Sigmoid colon (tissue), 7 donors: Measurements from ENCODE around the gene ZFP92. TPM values are rescaled to one million over a fixed set of nuclear protein-coding genes. Genes with fewer than 3 reads are reported as not detected.

Source experiments
- DNase-seq: peaks from one replicate; pipeline ENCODE4 v3.0.0-alpha.2; 2019
- H3K27ac ChIP-seq, 4 donors: fragments of 200-600 bp; sonication (generic); one replicate each; pipeline ENCODE4 v1.5.1; 2016 to 2019; ENCODE audit warnings: mild to moderate bottlenecking in 1 of 4
- H3K27me3 ChIP-seq, 3 donors: fragments of 200-600 bp; sonication (generic); one replicate each; pipeline ENCODE4 v1.5.1; 2019; ENCODE audit warnings: mild to moderate bottlenecking in 1 of 3
- H3K36me3 ChIP-seq, 4 donors: fragments of 200-600 bp; sonication (generic); one replicate each; pipeline ENCODE4 v1.5.1; 2016 to 2019
- H3K4me1 ChIP-seq, 4 donors: fragments of 200-600 bp; sonication (generic); one replicate each; pipeline ENCODE4 v1.5.1; 2017 to 2019
- H3K4me3 ChIP-seq, 4 donors: fragments of 200-600 bp; sonication (generic); one replicate each; pipeline ENCODE4 v1.5.1; 2017 to 2019; ENCODE audit warnings: mild to moderate bottlenecking in 2 of 4, moderate library complexity in 1 of 4
- H3K9me3 ChIP-seq, 4 donors: fragments of 200-600 bp in 3 of 4; sonication (generic) in 3 of 4; one replicate each; pipeline versions ENCODE4 v1.5.1 to v1.6.1; 2013 to 2019
- EP300 ChIP-seq, 4 donors: sonication (generic); formaldehyde crosslinking; IDR thresholded peaks; one replicate each; pipeline ENCODE4 v1.6.1; 2017; ENCODE audit warnings: antibody characterized with exemption in 4 of 4
- POLR2A ChIP-seq, 2 donors: fragments of 450-650 bp; IDR thresholded peaks; one replicate each; pipeline ENCODE4 v1.6.1; 2016; ENCODE audit warnings: antibody characterized with exemption in 2 of 2, mild to moderate bottlenecking in 2 of 2, moderate library complexity in 2 of 2
- POLR2AphosphoS5 ChIP-seq, 4 donors: sonication (generic); formaldehyde crosslinking; IDR thresholded peaks; one replicate each; pipeline ENCODE4 v1.6.1; 2017; ENCODE audit warnings: antibody characterized with exemption in 4 of 4
- WGBS, 2 donors: extraction: QIAGEN DNeasy Blood & Tissue Kit; methylation state at CpG; one replicate each; pipeline ENCODE4 v1.1.7; 2013; 5-methylcytosine and 5-hydroxymethylcytosine counted together
- intact Hi-C: fragments of 100-400 bp; cut with DNase I; formaldehyde crosslinking; loops from one replicate; pipeline ENCODE4 v1.15.1; 2023
- polyA plus RNA-seq, 3 donors: library from polyadenylated mRNA; stranded (reverse); fragments of 200-250 nt; gene quantifications; one replicate each; pipeline ENCODE4 v1.2.3, GENCODE V29; 2013
- total RNA-seq, 4 donors: library from RNA; depleted of rRNA; stranded (reverse); fragments of >200 nt; gene quantifications; one replicate each; pipeline ENCODE4 v1.1.0, GENCODE V29; 2016
- TF ChIP-seq, protein P1 (sequence below), 4 experiments: fragments of 450-650 bp in 3 of 4; fragments of 200-600 bp in 1 of 4; IDR thresholded peaks; one replicate each; pipeline ENCODE4 v1.5.1; 2016 to 2019; ENCODE audit warnings: antibody characterized with exemption in 4 of 4, mild to moderate bottlenecking in 3 of 4, moderate library complexity in 2 of 4
- donor health status: healthy with polysubstance abuse.
- donor health status: Bipolar disorder and iron deficiency.
- donor health status: healthy.

ZFP92 gene
- total and polyA plus RNA-seq, 7 donors = 0.35 to 2.2 (median 1.9) TPM; not detected in 2

DNA sequence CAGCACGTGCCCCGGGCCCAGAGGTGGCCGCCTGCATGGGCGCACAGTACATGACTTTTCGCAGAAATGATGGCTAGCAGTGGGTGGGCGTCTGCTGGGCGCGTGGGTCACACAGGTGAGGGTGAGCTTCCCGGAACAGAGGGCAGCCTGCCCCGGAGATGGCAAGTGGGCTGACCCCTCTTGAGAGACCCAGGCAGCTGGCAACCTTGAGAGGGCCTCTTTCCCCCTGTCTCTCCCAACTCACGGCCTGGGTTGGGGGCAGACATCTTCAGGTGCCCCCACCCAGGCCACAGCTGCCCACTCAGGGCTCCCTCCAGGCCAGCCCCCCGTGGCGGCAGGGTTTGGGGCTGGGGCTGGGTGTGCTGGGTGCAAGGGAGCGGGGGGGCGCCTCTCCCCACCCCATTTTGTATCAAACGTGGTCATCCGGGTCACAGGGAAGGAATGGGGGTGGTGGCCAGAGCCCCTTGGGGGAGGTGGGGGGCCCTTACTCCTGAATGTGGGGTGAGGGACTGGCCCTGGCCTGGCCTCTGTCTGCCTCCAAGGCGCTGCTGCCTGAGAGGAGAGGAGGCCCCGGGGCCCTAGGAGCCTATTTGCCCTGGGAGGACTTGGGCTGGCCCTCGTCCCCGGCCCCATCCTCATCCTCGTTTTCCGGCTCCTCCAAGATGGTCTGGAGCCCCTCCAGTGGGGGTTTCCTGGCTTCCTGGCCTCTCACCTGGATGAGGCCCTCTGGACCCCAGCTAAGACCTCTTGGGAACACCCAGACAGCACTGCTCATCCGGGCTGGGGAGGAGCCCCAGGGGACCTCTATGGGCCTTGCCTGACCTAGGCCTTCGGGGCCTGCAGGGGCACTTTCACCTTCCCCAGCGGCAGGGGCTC, 14.7 kb upstream of the ZFP92 start:
- DNase-seq = no peak
- no peaks in the 10 kb centered on the region for H3K9me3 ChIP-seq
- H3K27ac ChIP-seq = no peak overlapping the region
- H3K4me3 ChIP-seq = no peak overlapping the region
- 86 to 90% methylated on average over 26 of the region's 26 CpGs for WGBS, 2 donors
- H3K36me3 ChIP-seq = no peaks in the 10 kb centered on the region
- intact Hi-C loops = no loop called here
- H3K4me1 ChIP-seq = no peaks in the 10 kb centered on the region
- H3K27me3 ChIP-seq = no peaks in the 10 kb centered on the region
- TF ChIP-seq, protein P1, sequence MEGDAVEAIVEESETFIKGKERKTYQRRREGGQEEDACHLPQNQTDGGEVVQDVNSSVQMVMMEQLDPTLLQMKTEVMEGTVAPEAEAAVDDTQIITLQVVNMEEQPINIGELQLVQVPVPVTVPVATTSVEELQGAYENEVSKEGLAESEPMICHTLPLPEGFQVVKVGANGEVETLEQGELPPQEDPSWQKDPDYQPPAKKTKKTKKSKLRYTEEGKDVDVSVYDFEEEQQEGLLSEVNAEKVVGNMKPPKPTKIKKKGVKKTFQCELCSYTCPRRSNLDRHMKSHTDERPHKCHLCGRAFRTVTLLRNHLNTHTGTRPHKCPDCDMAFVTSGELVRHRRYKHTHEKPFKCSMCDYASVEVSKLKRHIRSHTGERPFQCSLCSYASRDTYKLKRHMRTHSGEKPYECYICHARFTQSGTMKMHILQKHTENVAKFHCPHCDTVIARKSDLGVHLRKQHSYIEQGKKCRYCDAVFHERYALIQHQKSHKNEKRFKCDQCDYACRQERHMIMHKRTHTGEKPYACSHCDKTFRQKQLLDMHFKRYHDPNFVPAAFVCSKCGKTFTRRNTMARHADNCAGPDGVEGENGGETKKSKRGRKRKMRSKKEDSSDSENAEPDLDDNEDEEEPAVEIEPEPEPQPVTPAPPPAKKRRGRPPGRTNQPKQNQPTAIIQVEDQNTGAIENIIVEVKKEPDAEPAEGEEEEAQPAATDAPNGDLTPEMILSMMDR (IDR thresholded peaks at IDR 0.05) = no peak
- TF ChIP-seq EP300 (IDR thresholded peaks at IDR 0.05) (no peak), POLR2AphosphoS5 (IDR thresholded peaks at IDR 0.05) (no peak)

DNA sequence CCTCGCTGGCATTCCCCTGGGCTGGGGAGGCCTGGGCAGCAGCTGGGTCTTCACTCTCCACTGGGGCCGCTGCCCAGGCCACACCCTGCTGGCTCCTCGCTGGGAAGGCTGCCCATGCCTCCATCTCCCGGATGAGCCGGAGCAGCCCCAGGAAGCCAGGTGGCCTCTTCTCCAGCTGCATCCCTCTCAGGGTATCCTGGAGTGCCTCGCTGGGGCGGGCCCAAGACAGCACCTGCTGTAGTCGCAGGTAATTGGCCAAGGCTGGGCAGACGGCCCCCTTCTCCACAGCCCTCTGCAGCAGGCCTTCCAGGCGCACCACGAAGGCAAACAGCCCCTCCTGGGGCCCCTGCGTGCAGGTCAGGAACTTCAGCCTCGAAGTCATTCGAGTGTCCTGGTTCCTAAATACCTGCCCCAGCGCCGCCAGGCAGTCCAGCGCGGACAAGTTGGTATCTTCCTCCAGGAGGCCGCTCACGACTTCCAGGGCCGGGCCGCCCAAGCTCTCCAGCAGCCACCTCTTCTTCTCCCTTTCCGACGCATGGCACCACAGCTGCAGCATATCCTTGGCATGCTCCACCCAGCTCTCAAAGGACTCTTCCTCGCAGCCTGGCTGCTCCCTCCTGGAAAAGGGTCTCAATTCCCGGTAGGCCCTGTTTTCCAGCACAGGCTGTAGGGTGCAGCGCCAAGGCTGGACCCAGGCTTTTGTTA, 13.9 kb upstream of the ZFP92 start:
- H3K27me3 ChIP-seq = no peaks in the 10 kb centered on the region
- H3K4me3 ChIP-seq = no peak overlapping the region
- H3K36me3 ChIP-seq = no peaks in the 10 kb centered on the region
- TF ChIP-seq EP300 (IDR thresholded peaks at IDR 0.05) (no peak), POLR2AphosphoS5 (IDR thresholded peaks at IDR 0.05) (no peak), POLR2A (IDR thresholded peaks at IDR 0.05) (no peak)
- TF ChIP-seq, protein P1 (IDR thresholded peaks at IDR 0.05) = no peak
- no peak for DNase-seq
- no peaks in the 10 kb centered on the region for H3K9me3 ChIP-seq
- H3K4me1 ChIP-seq = no peaks in the 10 kb centered on the region
- H3K27ac ChIP-seq = no peak overlapping the region
- WGBS, 2 donors = 65 to 81% methylated on average over 27 of the region's 27 CpGs
- intact Hi-C loops = no loop called here

DNA sequence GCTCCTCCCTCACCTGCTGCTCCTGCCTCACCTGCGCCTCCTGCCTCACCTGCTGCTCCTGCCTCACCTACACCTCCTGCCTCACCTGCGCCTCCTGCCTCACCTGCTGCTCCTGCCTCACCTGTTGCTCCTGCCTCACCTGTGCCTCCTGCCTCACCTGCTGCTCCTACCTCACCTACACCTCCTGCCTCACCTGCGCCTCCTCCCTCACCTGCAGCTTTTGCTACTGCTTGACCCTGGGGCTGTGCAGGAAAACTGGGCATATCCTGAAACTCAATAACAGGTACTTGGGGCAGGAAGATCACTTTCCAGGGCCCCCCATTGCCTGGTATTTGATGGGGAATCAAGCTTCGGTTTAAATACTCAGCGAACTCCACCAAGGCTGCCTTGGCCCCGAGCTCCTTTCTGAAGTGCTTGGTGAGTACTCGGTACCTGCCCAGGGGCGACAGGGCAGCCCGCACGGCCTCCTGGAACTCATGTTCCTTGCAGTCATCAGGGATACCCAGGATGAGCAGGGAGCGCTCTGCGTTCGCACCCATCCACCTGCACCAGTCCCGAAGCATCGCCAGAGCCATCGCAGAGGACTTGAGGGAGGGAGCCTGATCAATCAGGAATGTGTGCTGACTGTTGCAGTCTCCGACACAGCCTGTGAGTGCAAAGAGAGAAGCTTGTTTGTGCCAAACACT, 12.9 kb upstream of the ZFP92 start:
- Histone ChIP-seq H3K4me3 (no peak overlapping the region), H3K27ac (no peak overlapping the region), H3K27me3 (no peaks in the 10 kb centered on the region), H3K36me3 (no peaks in the 10 kb centered on the region), H3K9me3 (no peaks in the 10 kb centered on the region), H3K4me1 (no peaks in the 10 kb centered on the region)
- TF ChIP-seq, protein P1 (IDR thresholded peaks at IDR 0.05) = no peak
- TF ChIP-seq EP300 (IDR thresholded peaks at IDR 0.05) (no peak), POLR2AphosphoS5 (IDR thresholded peaks at IDR 0.05) (no peak), POLR2A (IDR thresholded peaks at IDR 0.05) (no peak)
- DNase-seq = peak; percentile 35
- 84 to 90% methylated on average over 17 of the region's 17 CpGs for WGBS, 2 donors
- intact Hi-C loops = no loop called here

DNA sequence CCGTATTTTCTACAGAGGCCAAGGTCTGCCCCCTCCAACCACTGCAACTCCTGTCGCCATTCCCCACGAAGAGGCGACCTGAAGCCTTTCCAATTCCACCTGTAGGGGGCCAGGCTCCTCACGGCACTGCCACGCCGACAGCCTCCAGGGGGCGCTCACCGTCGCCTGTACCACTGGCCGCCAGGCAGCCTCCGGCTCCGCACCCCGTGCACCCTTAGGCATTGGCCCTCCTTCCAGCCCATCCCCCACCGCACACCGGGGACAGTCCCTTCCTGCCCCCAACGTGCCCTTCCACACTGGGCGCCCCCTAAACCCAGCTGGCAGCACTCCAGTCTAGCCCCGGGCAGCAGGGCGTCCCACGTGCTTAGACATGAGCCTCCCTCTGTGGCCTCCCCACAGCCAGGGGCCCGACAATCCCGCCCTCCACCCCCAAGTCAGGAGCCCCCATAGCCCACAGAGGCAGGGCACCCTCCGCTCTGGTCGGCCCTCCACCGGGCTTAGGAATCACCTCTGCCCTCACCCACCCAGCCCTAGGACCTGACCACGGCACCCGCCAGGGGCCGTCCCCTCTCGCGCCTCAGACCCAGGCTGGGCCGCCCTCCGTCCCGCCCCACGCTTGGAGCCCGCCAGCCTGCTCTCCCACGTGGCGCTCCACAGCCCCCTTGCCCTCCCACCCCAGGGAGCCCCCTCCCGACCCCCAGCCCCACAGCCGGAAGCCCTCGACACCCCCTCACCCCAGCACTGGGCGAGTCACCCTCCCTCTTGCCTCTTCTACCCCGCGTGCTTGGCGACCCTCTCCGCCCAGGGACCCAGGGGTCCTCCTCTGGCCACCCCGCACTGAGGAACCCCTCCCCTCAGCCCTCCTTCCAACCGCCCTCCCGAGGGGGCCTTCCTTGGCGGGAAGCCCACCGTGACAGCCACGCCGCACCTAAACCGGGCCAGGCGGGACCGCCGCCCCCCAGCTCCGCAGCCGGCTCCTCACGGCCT, 10.8 kb upstream of the ZFP92 start:
- H3K36me3 ChIP-seq = no peaks in the 10 kb centered on the region
- DNase-seq = no peak
- H3K4me1 ChIP-seq = no peaks in the 10 kb centered on the region
- TF ChIP-seq EP300 (IDR thresholded peaks at IDR 0.05) = no peak
- TF ChIP-seq, protein P1 (IDR thresholded peaks at IDR 0.05) = peak in 2 of 4 experiments; percentile 7 to 34
- no peak for TF ChIP-seq POLR2AphosphoS5 (IDR thresholded peaks at IDR 0.05)
- no peak overlapping the region for H3K4me3 ChIP-seq
- H3K27me3 ChIP-seq = no peaks in the 10 kb centered on the region
- no peak overlapping the region for H3K27ac ChIP-seq
- no peaks in the 10 kb centered on the region for H3K9me3 ChIP-seq
- WGBS, 2 donors = 78 to 80% methylated on average over 60 of the region's 60 CpGs
- intact Hi-C loops = no loop called here
